Middle frontal gyrus (tissue), 1 donor: ENCODE data around the gene EFEMP2.
"Not testable (repeated sequence)": the region's sequence is repeated elsewhere in the genome, so short reads cannot be mapped to it uniquely, and the experiment has no call there.

Experiments
- DNase-seq: peaks from one replicate; pipeline ENCODE4 v3.0.0-alpha.2; 2015; ENCODE audit warnings: low spot score; ENCODE audit errors: extremely low spot score

The EFEMP2 gene

GRCh38 chr11:65854852-65855837 lies 17.5 kb downstream of the EFEMP2 start:
- no peak for DNase-seq

- DNase-seq: no peak
Measured at GRCh38 chr11:65854161-65854592, 18.4 kb downstream of the EFEMP2 start.

DNA sequence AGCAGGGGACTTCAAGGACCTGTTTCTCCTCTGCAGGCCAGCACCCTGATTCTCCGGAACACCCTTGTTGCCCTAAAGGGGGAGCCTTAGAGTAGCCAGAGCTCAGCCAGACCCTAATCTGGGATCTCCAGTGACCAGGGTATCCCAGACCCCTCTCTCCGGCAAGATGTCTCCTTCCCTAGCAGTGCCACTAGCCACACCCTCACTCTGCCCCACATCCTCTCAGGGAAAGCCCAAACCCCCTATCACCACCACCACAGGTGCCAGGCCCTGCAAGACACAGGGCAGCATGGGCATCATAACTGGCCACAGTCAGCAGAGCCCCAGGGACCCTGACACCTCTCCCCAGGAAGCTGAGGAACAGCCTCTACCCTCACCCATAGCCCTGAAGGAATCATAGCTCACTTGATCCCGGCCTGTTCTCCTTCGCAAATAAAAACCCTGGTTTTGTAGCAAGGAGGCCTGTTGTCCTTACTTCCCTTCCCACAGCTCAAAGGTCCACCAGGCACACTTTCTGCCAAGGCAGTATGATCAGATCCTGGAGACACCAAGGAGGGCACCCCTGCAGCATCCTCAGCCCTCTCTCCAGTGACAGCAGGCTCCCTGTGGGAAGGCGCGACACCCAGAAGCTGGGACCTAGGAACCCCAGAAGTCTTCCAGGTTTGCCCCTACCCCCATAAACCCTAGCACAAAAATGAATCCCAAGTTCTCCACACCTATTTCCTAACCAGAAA lies 19.2 kb downstream of the EFEMP2 start:
- DNase-seq: no peak

DNA sequence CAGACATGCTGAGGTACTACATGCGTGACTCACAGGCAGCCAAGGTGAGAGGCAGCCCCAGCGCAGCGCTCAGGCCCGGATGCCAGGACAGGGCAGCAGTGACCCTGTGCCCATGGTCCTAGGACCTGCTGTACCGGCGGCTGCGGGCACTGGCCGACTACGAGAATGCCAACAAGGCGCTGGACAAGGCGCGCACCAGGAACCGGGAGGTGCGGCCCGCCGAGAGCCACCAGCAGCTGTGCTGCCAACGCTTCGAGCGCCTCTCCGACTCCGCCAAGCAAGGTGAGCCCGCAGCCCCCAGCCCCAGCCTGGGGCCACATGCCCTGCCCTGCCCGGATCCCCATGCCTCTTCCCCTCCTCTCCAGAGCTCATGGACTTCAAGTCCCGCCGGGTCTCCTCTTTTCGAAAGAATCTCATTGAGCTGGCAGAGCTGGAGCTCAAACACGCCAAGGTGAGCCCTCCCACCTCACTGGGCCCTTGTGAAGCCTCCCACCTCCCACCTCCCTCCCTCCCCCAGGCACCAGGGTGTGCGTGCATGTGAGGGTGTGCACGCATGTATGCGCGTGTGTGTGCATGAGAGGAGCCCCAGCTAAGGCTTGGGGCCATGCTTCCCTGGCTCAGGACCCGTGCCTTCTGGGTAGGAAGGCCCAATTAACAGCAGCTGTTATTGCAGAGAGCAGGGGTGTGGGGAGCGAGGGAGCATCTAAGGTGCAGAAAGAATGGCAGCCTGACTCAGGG lies 19.9 kb downstream of the EFEMP2 start:
- no peak for DNase-seq

- no peak for DNase-seq
Measured at GRCh38 chr11:65851811-65852507, 20.6 kb downstream of the EFEMP2 start.

DNA sequence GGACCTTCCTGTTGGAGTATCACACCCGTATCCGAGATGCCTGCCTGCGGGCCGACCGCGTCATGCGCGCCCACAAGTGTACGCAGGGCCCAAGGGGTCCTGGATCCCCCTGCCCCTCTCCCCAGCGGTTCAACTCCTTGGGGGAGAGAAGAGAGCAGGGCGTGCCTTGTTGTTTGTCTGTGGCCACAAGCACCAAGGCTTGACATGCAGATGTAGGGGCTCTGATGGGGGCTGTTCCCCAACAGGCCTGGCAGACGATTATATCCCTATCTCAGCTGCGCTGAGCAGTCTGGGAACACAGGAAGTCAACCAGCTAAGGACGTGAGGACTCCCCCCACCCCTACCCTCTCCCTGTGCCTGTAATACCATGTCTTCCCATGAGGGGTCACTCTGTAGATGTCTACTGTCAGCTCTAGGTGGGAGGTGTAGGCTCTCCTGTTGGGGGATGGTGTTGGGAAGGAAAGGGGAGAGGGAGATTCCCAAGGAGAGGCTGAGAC lies 21.5 kb downstream of the EFEMP2 start:
- no peak for DNase-seq

- no peak for DNase-seq
Measured at GRCh38 chr11:65850217-65851082, 22.1 kb downstream of the EFEMP2 start.

- DNase-seq: no peak
Measured at GRCh38 chr11:65849771-65850216, 22.8 kb downstream of the EFEMP2 start.

- no peak for DNase-seq
Measured at GRCh38 chr11:65849366-65849765, 23.2 kb downstream of the EFEMP2 start.

DNA sequence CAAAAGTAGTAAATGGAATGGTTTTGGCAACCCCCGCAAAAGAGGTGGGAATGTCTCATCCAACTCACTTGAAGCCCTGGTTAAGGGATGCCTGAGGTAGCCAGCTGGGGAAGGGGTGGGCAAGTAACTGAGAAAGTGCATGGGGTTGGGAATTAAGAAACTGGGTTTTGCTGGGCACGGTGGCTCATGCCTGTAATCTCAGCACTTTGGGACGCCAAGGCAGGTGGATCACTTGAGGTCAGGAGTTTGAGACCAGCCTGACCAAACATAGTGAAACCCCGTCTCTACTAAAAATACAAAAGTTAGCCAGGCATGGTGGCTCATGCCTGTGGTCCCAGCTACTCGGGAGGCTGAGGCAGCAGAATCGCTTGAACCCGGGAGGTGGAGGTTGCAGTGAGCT lies 23.9 kb downstream of the EFEMP2 start:
- not testable (repeated sequence) for DNase-seq

- DNase-seq: no peak
Measured at GRCh38 chr11:65847746-65848145, 24.9 kb downstream of the EFEMP2 start.

DNA sequence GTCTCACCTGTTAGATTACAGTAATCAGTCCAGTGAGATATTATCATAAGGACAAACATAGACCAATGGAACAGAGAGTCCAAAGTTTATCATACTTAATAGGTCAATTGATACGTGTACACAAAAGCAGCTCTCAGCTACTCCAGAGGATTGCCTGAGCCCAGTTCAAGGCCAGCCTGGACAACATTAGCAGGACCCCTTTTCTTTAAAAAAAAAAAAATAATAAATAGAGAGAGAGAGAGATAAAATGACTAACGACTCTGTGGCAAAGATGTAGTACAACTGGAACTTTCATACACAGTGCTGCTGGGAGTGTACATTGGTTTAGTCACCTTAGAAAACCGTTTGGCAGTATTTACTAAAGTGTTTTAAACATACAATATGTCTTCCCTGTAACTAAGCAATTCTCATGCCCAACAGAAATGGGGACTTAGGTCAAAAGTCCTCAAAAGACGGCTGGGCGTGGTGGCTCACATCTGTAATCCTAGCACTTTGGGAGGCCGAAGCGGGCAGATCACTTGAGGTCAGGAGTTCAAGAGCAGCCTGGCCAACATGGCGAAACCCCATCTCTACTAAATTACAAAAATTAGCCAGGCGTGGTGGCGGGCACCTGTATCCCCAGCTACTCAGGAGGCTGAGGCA lies 28.2 kb downstream of the EFEMP2 start:
- no peak for DNase-seq

- no peak for DNase-seq
Measured at GRCh38 chr11:65843811-65844210, 28.8 kb downstream of the EFEMP2 start.

DNA sequence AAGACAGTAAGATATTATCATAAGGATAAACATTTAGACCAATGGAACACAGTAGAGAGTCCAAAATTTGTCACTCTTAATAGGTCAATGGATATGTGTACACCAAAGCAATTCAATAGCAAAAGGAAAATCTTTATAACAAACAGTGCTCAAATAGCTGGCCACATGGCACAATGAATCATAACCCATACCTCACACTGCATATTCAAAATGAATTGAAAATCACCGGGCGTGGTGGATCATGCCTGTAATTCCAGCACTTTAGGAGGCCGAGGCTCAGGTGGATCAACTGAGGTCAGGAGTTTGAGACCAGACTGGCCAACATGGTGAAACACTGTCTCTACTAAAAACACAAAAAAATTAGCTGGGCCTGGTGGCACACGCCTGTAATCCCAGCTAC lies 30.5 kb downstream of the EFEMP2 start:
- DNase-seq: no peak

GRCh38 chr11:65834202-65834601 lies 38.4 kb downstream of the EFEMP2 start:
- DNase-seq: no peak

DNA sequence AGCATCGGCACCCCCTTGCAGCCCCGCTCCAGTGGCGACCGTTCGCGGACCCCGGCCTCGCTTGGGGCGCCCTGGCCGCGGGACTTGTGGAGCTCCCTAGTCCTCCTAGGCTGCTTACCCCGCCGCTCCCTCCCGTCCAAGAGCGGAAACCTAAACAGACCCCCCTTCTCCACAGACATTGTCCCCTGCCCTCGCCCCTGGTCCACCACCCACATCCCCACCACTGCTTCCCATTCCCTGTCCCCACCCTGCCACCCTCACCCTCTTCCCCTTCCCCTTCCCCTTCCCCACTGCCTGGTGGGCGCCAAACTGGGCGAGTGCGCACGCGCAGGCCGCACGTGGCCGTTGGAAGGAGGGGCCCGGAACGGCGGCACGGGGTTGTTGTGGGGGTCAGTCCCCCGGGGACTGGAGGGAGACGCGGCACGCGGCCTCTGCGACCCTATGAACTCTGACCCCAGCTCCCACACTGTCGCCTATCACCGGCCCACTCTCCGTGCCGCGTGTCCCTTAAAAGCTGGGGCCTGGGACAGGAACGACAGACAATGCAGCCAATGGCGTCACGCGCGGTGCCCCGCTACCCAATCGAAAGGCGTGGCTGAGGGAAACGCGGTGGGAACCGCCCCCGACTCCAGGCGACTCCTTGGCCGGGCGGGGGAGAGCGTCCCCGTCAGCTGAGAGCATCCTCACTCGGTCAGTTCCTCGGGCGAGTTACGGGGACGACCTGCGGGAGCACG lies 39.1 kb downstream of the EFEMP2 start, which contains the start of gene SNX32:
TSS of gene SNX32 (plus strand) at position 667 of the 734 bp plus-strand sequence. CDS start 103 bp downstream, outside the sequence.
- peak; percentile 91 for DNase-seq

GRCh38 chr11:65832231-65832630 lies 40.4 kb downstream of the EFEMP2 start:
- DNase-seq: not testable (repeated sequence)

DNA sequence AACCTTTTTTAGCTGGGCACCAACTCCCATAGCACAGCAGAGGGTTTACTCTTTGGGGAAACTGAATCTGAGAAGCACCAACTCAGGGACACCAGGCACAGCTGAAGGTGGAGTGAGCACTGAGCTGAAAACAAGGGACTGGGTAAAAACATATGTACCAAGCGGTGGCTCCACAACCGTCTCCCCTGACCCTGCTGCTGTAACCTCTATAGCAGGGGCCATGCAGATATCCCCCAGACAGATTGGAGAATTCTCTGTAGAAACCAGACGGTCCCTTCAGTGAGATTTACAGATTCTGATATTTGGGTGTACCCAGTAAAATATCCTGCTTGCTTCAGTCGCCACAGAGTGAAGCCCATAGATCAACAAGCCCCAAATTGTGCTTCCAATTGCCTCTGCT lies 43.1 kb downstream of the EFEMP2 start:
- no peak for DNase-seq
